IgD-negative memory B cell (primary cell): ENCODE measurements around the gene DDX5. TPM values are rescaled to one million over a fixed set of nuclear protein-coding genes. Genes with fewer than 3 reads are reported as not detected.

Experiments used
- H3K27ac Mint-ChIP-seq, 3 donors: one replicate each; pipeline ENCODE4 v1.8.0; 2020 to 2022; ENCODE audit warnings: mild to moderate bottlenecking in 3 of 3, mixed read lengths in 3 of 3, moderate library complexity in 1 of 3
- H3K27me3 Mint-ChIP-seq: one replicate; pipeline ENCODE4 v1.8.0; 2021; ENCODE audit warnings: mixed read lengths
- H3K36me3 Mint-ChIP-seq: one replicate; pipeline ENCODE4 v1.8.0; 2020; ENCODE audit warnings: mild to moderate bottlenecking, mixed read lengths
- H3K4me1 Mint-ChIP-seq, 3 donors: one replicate each; pipeline ENCODE4 v1.8.0; 2020 to 2022; ENCODE audit warnings: mixed read lengths in 3 of 3, mild to moderate bottlenecking in 1 of 3
- H3K4me3 Mint-ChIP-seq, 4 donors: one replicate each; pipeline ENCODE4 v1.8.0; 2020 to 2022; ENCODE audit warnings: mild to moderate bottlenecking in 4 of 4, mixed read lengths in 4 of 4, moderate library complexity in 3 of 4
- H3K9me3 Mint-ChIP-seq, 3 donors: one replicate each; pipeline ENCODE4 v1.8.0; 2020 to 2021; ENCODE audit warnings: mixed read lengths in 3 of 3, mild to moderate bottlenecking in 1 of 3
- polyA plus RNA-seq: library from polyadenylated mRNA; unstranded; fragments of 300-500 nt; fragmentation: Illumina TruSeq; gene quantifications from one replicate; pipeline ENCODE4 v1.2.3, GENCODE V29; 2021

DDX5 gene
- polyA plus RNA-seq = 1,084 TPM

DNA sequence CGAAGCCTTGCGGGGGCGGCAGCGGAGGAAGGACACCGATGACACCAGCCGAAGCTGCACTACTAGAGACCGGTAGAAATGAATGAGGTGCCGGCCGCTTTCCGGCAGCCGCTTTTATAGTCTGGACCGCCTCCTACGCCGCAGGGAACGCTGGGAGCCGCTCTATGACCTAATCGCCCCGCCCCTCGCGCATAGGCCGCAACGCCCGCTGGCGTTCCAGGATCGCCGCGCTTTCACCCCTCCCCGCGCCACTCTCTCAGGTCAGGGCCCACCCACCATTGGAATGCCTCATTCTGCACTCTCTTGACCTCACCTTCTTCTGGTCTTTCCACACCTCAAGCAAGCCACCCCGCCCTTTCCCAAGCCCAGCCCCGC, at the start of gene DDX5:
Gene DDX5, minus strand, starts transcription at position 89 of the 375 bp plus-strand sequence. CDS start 170 bp downstream, outside the sequence.
- Mint-ChIP-seq H3K36me3 (peaks cover 4% of the 10 kb centered on the region), H3K9me3 (no peaks in the 10 kb centered on the region), H3K4me1 (peaks cover 30 to 40% (median 32%) of the 10 kb centered on the region in 3 donors), H3K27me3 (no peaks in the 10 kb centered on the region), H3K27ac (peak within 1 kb of the TSS; percentile 99 to 100 (median 100)), H3K4me3 (peak within 1 kb of the TSS; percentile 98 to 100 (median 99))

GRCh38 chr17:64555281-64555680, 49.2 kb upstream of the DDX5 start:
- H3K27ac Mint-ChIP-seq = no peak overlapping the region
- H3K27me3 Mint-ChIP-seq = no peaks in the 10 kb centered on the region
- peaks cover 6% of the 10 kb centered on the region for H3K36me3 Mint-ChIP-seq
- H3K4me3 Mint-ChIP-seq = no peak overlapping the region
- H3K4me1 Mint-ChIP-seq = peaks cover 0 to 2% (median 0%) of the 10 kb centered on the region in 3 donors
- H3K9me3 Mint-ChIP-seq = no peaks in the 10 kb centered on the region

GRCh38 chr17:64554028-64554637, 48.0 kb upstream of the DDX5 start:
- Mint-ChIP-seq H3K9me3 (no peaks in the 10 kb centered on the region), H3K36me3 (peaks cover 6% of the 10 kb centered on the region), H3K27me3 (no peaks in the 10 kb centered on the region), H3K4me3 (no peak overlapping the region), H3K4me1 (peaks cover 0 to 2% (median 0%) of the 10 kb centered on the region in 3 donors), H3K27ac (no peak overlapping the region)

GRCh38 chr17:64551461-64551860, 45.4 kb upstream of the DDX5 start:
- Mint-ChIP-seq H3K27me3 (no peaks in the 10 kb centered on the region), H3K9me3 (no peaks in the 10 kb centered on the region), H3K27ac (no peak overlapping the region), H3K4me1 (peaks cover 0 to 2% (median 0%) of the 10 kb centered on the region in 3 donors), H3K4me3 (no peak overlapping the region), H3K36me3 (peaks cover 6% of the 10 kb centered on the region)

DNA sequence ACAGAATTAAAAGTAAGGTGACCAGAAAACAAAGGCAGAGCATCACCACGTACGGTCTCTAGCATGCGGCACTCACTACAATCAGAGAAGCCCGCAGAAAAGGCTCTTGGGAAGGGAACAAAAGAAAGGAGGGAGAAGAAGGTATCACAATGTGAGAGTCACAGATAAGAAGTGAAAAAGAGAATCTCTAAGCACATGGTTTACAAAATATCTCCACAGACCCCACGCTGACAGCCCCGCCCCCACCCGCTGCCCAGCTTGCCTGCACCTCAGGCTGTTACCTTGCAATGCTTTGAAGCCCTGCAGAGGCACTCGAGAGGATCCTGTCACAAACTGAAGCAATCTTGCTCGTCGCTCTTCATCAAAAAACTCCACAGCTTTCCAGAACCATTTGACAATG, 41.2 kb upstream of the DDX5 start:
- no peaks in the 10 kb centered on the region for H3K4me1 Mint-ChIP-seq
- no peaks in the 10 kb centered on the region for H3K27me3 Mint-ChIP-seq
- peaks cover 4% of the 10 kb centered on the region for H3K36me3 Mint-ChIP-seq
- no peak overlapping the region for H3K27ac Mint-ChIP-seq
- no peaks in the 10 kb centered on the region for H3K9me3 Mint-ChIP-seq
- H3K4me3 Mint-ChIP-seq = no peak overlapping the region

DNA sequence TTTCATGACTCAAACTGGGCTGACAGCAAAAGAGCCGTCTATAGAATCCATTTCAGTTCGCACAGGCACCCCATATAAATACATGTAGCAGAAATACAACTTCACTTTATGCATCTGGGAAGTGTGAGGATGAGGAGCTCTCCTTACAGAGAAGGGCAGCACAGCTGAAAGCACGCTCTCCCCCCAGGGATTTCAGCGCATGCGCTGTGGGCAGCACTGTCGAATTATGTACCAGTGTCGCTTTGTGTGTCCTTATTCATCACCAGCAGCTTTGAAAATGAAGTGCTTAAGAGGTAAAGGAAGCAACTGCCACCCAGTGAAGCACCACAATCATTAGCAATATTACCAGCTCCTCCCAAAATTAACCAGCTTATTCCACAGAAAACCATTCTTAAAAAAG, 40.6 kb upstream of the DDX5 start:
- H3K36me3 Mint-ChIP-seq = peaks cover 2% of the 10 kb centered on the region
- no peaks in the 10 kb centered on the region for H3K27me3 Mint-ChIP-seq
- H3K4me3 Mint-ChIP-seq = no peak overlapping the region
- H3K4me1 Mint-ChIP-seq = no peaks in the 10 kb centered on the region
- H3K27ac Mint-ChIP-seq = no peak overlapping the region
- no peaks in the 10 kb centered on the region for H3K9me3 Mint-ChIP-seq

DNA sequence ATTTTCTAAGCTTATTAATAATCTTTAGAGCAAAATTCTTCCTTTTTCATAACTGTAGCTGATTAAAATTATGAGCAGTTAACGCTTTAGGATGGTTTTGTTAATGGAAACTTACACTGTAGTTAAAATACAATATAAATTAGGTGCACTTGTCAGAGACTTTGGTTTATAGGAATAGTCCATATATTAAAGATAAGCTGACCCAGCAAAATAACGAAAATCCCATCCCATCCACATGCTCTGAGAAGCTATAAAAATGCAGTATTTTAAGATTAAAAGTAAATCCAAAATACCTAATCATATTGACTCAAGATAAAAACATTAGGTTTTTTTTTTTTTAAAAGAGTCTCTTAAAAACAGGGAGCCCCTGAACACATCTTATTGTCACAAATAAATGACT, 38.7 kb upstream of the DDX5 start:
- Mint-ChIP-seq H3K9me3 (no peaks in the 10 kb centered on the region), H3K27me3 (no peaks in the 10 kb centered on the region), H3K27ac (no peak overlapping the region), H3K4me3 (no peak overlapping the region), H3K36me3 (no peaks in the 10 kb centered on the region), H3K4me1 (no peaks in the 10 kb centered on the region)

DNA sequence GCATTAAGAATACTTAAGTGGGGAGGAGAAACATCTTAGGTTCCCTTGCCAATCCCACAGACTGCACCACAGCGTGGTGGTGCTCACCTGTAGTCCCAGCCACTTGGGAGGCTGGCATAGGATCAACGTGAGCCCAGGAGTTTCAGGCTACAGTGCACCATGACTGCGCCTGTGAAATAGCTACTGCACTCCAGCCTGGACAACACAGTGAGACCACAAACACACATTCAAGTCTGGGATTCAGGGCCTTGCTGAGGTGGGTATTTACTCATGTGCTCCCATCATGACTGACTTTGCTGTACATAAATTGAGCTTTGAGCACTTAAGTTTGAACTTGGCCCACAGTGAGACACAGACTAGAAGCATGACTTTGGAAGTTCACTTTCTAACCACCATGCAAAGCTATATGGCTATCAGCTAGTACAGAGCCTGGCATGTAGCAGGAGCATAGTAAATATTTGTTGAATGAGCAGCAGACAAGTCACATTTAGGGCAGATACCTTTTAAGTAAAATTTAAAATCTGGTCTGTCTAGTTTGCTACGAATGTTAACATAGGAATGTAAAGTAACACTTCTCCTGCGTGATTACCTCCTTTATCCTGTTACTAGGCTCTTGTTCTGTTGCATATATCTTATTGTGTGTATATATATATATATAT, 34.2 kb upstream of the DDX5 start:
- Mint-ChIP-seq H3K27me3 (no peaks in the 10 kb centered on the region), H3K27ac (no peak overlapping the region), H3K9me3 (no peaks in the 10 kb centered on the region), H3K36me3 (no peaks in the 10 kb centered on the region), H3K4me1 (peaks cover 0 to 4% (median 0%) of the 10 kb centered on the region in 3 donors), H3K4me3 (no peak overlapping the region)

DNA sequence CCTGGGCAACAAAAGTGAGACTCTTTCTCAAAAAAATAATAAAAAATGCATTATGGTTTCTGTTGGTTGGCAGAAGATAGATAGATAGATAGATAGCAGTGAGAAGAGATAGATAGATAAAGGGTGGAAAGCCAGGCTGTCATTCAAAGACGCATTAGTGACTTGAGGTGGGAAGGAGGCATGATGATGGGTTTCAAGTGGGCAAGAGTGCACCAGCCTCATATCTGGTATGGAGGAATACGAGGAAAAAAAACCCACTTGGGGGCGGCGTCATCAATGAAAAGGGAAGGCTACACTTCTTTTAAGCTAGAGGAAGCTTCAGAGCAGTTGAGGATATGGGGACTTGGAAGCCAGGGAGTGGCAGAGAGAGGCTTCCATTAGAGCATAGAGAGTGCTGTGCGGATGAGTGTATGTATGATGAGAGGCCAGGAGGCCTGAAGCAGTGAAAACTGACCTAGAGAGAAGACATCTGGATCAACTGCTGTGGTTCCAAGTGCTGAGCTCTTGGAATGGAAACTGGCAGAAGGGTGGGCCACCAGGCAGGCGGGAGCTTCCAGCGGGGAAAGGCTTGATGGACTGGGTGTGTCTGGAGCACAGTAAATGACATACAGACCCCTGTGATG, 32.5 kb upstream of the DDX5 start:
- peaks cover 0 to 4% (median 0%) of the 10 kb centered on the region in 3 donors for H3K4me1 Mint-ChIP-seq
- H3K4me3 Mint-ChIP-seq = peak overlapping the region in 1 of 4 donors; percentile 6
- no peaks in the 10 kb centered on the region for H3K36me3 Mint-ChIP-seq
- H3K9me3 Mint-ChIP-seq = no peaks in the 10 kb centered on the region
- H3K27me3 Mint-ChIP-seq = no peaks in the 10 kb centered on the region
- peak overlapping the region in 2 of 3 donors; percentile 13 to 35 for H3K27ac Mint-ChIP-seq

- Mint-ChIP-seq H3K4me3 (no peak overlapping the region), H3K27me3 (no peaks in the 10 kb centered on the region), H3K27ac (no peak overlapping the region), H3K4me1 (peaks cover 0 to 4% (median 0%) of the 10 kb centered on the region in 3 donors), H3K36me3 (no peaks in the 10 kb centered on the region), H3K9me3 (no peaks in the 10 kb centered on the region)
Observed at GRCh38 chr17:64537488-64537887, 31.4 kb upstream of the DDX5 start.

DNA sequence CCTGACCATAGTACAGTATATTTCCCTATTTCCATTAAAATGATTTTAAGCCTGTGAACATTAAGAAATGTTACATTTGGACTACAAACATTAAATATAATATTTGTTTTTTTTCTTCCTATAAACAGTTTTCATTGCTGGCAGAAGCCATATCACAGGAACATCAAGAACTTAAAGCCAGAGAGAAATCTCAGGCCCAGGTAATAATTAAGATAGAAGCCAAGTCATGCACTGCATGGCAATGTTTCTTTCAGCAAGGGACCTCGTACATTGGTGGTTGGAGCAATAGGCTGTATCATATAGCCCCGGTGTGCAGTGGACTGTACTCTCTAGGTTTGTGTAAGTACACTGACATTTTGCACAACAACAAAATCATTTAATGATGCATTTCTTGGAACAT, 30.8 kb upstream of the DDX5 start:
- Mint-ChIP-seq H3K4me1 (peaks cover 0 to 4% (median 0%) of the 10 kb centered on the region in 3 donors), H3K27me3 (no peaks in the 10 kb centered on the region), H3K27ac (no peak overlapping the region), H3K9me3 (no peaks in the 10 kb centered on the region), H3K36me3 (no peaks in the 10 kb centered on the region), H3K4me3 (no peak overlapping the region)

DNA sequence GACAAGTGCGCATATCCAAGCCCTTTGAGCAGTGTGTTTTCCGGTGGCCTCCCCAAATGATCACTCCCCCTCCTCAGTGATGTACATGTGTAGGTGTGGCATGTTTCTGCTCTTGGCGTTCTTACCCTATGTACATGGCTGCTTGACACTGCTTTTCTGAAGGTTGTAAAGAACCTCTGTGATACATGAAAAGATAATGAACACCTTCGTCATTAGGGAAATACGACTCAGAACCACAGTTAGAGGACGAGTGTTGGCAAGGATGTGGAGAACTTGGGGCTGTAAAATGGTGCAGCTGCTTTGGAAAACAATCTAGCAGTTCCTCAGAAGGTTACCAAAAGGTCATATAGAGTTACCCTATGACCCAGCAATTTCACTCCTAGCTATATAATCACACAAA, 29.3 kb upstream of the DDX5 start:
- no peak overlapping the region for H3K27ac Mint-ChIP-seq
- H3K4me1 Mint-ChIP-seq = peaks cover 0 to 4% (median 0%) of the 10 kb centered on the region in 3 donors
- no peaks in the 10 kb centered on the region for H3K36me3 Mint-ChIP-seq
- no peaks in the 10 kb centered on the region for H3K9me3 Mint-ChIP-seq
- H3K4me3 Mint-ChIP-seq = no peak overlapping the region
- no peaks in the 10 kb centered on the region for H3K27me3 Mint-ChIP-seq

GRCh38 chr17:64534187-64534586, 28.1 kb upstream of the DDX5 start:
- no peaks in the 10 kb centered on the region for H3K27me3 Mint-ChIP-seq
- peaks cover 0 to 4% (median 0%) of the 10 kb centered on the region in 3 donors for H3K4me1 Mint-ChIP-seq
- no peaks in the 10 kb centered on the region for H3K9me3 Mint-ChIP-seq
- H3K4me3 Mint-ChIP-seq = no peak overlapping the region
- H3K27ac Mint-ChIP-seq = peak overlapping the region in 1 of 3 donors; percentile 71
- H3K36me3 Mint-ChIP-seq = no peaks in the 10 kb centered on the region

DNA sequence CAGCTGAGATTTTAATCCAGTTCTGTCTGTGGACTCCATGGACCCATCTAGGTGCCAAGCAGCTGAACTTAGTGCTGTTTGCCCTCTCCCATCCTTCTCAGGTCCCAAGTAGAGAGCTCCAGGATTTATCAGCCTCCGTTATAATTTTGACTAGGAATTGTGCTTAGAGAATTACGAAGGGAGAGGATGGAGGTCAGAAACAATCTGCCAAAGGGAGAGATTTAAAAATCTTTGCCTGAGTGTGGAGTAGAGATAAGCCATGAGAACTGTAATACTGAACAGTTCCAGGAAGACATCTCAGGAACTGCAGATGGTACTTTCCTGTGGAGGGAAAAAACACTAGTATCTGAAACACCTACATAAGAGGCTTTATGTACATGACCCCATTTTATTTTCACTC, 27.7 kb upstream of the DDX5 start:
- Mint-ChIP-seq H3K4me3 (no peak overlapping the region), H3K27me3 (no peaks in the 10 kb centered on the region), H3K27ac (peak overlapping the region in 1 of 3 donors; percentile 71), H3K9me3 (no peaks in the 10 kb centered on the region), H3K4me1 (peaks cover 0 to 4% (median 0%) of the 10 kb centered on the region in 3 donors), H3K36me3 (no peaks in the 10 kb centered on the region)

DNA sequence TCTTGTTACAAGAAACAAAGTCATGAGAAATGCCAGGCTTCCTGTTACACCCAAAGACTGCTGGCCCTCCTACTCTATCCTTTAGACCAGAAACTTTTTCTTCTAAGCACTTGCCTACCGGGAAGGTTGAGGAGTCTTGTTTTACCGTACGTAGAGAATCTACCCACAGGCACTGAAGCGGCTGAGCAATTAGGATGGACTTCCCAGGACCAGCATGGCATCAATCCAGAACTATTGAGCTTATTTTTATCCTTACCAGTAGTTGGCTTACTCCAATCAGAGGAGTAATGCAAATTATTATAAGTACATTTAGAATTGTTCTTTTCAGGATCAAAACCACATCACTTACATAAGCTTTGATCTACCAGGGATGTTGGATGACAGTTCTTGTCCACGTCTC, 26.3 kb upstream of the DDX5 start:
- H3K4me3 Mint-ChIP-seq = no peak overlapping the region
- H3K27me3 Mint-ChIP-seq = no peaks in the 10 kb centered on the region
- H3K36me3 Mint-ChIP-seq = peaks cover 1% of the 10 kb centered on the region
- H3K27ac Mint-ChIP-seq = no peak overlapping the region
- H3K9me3 Mint-ChIP-seq = no peaks in the 10 kb centered on the region
- H3K4me1 Mint-ChIP-seq = peaks cover 0 to 4% (median 0%) of the 10 kb centered on the region in 3 donors
